HG03108 (cell line): Measurements from ENCODE around the gene GALNT14.
A peak's percentile ranks its signal among the peaks of the same experiment; 100 is the strongest.

ENCODE experiments used
- ATAC-seq: cut with Tn5 transposase; IDR thresholded peaks from one replicate; pipeline ENCODE4 v1.9.1; 2021; ENCODE audit warnings: moderate library complexity; ENCODE audit not compliant: unreplicated experiment

Gene GALNT14

DNA sequence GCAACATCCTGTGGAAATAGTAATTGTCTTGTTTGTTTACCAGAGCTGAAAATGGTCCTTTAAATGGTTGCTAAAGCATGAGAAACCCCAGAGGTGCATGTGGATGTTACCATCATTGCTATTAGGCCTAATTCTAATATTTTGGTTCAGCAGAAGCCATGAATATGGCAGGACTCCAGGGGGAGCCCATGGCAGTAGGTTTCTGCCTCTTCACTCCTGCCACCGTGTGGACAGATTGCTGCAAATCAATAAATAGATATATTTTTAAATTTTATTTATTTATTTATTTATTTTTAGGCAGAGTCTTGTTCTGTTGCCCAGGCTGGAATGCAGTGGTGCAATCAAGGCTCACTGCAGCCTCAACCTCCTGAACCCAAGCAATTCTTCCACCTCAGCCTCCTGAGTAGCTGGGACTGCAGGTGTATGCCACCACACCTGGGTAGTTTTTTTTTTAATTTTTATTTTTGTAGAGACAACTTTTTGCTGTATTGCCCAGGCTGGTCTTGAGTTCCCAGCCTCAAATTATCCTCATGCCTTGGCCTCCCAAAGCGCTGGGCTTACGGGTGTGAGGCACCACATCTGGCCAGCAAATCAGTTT is 276.1 kb downstream of the GALNT14 start:
- peak; percentile 61 for ATAC-seq

GRCh38 chr2:30860726-30861125 is 277.5 kb downstream of the GALNT14 start:
- ATAC-seq, result no peak
